ENCODE results near the gene GATD1.

- TF ChIP-seq CTCF (IDR thresholded peaks at IDR 0.05): no peak
- TF ChIP-seq EP300 (IDR thresholded peaks at IDR 0.05): no peak
- TF ChIP-seq POLR2A (IDR thresholded peaks at IDR 0.05): no peak
Observed at GRCh38 chr11:778976-779954, 2.0 kb upstream of the GATD1 start.

All from tibial nerve (tissue), 4 donors.